ENCODE measurements around the gene TSHZ1. TPM values are rescaled to one million over a fixed set of nuclear protein-coding genes. Genes with fewer than 3 reads are reported as not detected.

Gene TSHZ1
- total RNA-seq, 2 donors from 2014 or later, result 14.5 to 19.4 TPM

- Histone ChIP-seq H3K9me3 (no peaks in the 10 kb centered on the region), H3K4me1 (peaks cover 0 to 45% of the 10 kb centered on the region in 2 donors), H3K36me3 (no peaks in the 10 kb centered on the region), H3K27me3 (no peaks in the 10 kb centered on the region), H3K4me3 (no peak overlapping the region), H3K27ac (no peak overlapping the region)
- DNase-seq (ENCODE audit: low spot score), result no peak
- TF ChIP-seq, protein P1, sequence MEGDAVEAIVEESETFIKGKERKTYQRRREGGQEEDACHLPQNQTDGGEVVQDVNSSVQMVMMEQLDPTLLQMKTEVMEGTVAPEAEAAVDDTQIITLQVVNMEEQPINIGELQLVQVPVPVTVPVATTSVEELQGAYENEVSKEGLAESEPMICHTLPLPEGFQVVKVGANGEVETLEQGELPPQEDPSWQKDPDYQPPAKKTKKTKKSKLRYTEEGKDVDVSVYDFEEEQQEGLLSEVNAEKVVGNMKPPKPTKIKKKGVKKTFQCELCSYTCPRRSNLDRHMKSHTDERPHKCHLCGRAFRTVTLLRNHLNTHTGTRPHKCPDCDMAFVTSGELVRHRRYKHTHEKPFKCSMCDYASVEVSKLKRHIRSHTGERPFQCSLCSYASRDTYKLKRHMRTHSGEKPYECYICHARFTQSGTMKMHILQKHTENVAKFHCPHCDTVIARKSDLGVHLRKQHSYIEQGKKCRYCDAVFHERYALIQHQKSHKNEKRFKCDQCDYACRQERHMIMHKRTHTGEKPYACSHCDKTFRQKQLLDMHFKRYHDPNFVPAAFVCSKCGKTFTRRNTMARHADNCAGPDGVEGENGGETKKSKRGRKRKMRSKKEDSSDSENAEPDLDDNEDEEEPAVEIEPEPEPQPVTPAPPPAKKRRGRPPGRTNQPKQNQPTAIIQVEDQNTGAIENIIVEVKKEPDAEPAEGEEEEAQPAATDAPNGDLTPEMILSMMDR (IDR thresholded peaks at IDR 0.05), result no peak
Observed at GRCh38 chr18:75228967-75229366, 18.4 kb downstream of the TSHZ1 start.

DNA sequence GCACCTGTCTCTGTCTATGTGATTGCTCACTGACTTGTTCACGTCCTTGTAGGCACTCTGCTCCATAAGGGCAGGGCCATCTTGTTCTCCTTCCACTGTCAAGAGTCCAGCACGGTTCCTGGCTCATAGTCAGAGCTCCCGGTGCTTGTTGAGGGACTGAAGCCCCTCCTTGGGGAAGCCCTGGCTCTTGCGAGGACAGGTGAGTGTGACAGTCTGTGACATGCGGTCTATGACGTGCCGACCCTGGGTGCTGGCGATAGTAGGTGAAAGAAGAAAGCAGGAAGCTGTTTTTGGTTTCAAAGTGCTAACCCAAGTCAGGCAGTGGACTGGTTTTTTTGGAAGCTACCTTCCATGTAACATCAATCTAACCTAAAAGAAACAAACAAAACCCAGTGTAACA, 18.8 kb downstream of the TSHZ1 start:
- Histone ChIP-seq H3K4me3 (no peak overlapping the region), H3K27ac (no peak overlapping the region), H3K36me3 (no peaks in the 10 kb centered on the region), H3K4me1 (peaks cover 0 to 45% of the 10 kb centered on the region in 2 donors), H3K9me3 (no peaks in the 10 kb centered on the region), H3K27me3 (no peaks in the 10 kb centered on the region)
- no peak for DNase-seq (ENCODE audit: low spot score)
- TF ChIP-seq, protein P1 (IDR thresholded peaks at IDR 0.05), result no peak

- H3K36me3 ChIP-seq, result no peaks in the 10 kb centered on the region
- H3K27me3 ChIP-seq, result no peaks in the 10 kb centered on the region
- H3K9me3 ChIP-seq, result no peaks in the 10 kb centered on the region
- no peak for DNase-seq (ENCODE audit: low spot score)
- TF ChIP-seq, protein P1 (IDR thresholded peaks at IDR 0.05), result no peak
- H3K4me3 ChIP-seq, result no peak overlapping the region
- H3K27ac ChIP-seq, result peak overlapping the region in 1 of 2 donors; percentile 29
- H3K4me1 ChIP-seq, result peaks cover 0 to 45% of the 10 kb centered on the region in 2 donors
Observed at GRCh38 chr18:75230163-75231052, 19.8 kb downstream of the TSHZ1 start.

- Histone ChIP-seq H3K27ac (peak overlapping the region in 1 of 2 donors; percentile 29), H3K27me3 (no peaks in the 10 kb centered on the region), H3K36me3 (no peaks in the 10 kb centered on the region), H3K4me1 (peaks cover 0 to 44% of the 10 kb centered on the region in 2 donors), H3K4me3 (no peak overlapping the region), H3K9me3 (no peaks in the 10 kb centered on the region)
- no peak for DNase-seq (ENCODE audit: low spot score)
- TF ChIP-seq, protein P1 (IDR thresholded peaks at IDR 0.05), result no peak
Observed at GRCh38 chr18:75231053-75231406, 20.4 kb downstream of the TSHZ1 start.

- DNase-seq (ENCODE audit: low spot score), result no peak
- Histone ChIP-seq H3K4me3 (no peak overlapping the region), H3K27ac (no peak overlapping the region), H3K36me3 (no peaks in the 10 kb centered on the region), H3K4me1 (peaks cover 0 to 13% of the 10 kb centered on the region in 2 donors), H3K27me3 (no peaks in the 10 kb centered on the region), H3K9me3 (no peaks in the 10 kb centered on the region)
- TF ChIP-seq, protein P1 (IDR thresholded peaks at IDR 0.05), result no peak
Observed at GRCh38 chr18:75234901-75235300, 24.3 kb downstream of the TSHZ1 start.

Measured in right atrium auricular region (tissue), 2 donors.